ENCODE data around the gene RPL10.

RPL10 gene

GRCh38 chrX:154412468-154412867 is 14.3 kb downstream of the RPL10 start:
- DNase-seq = peak; percentile 62
- in situ Hi-C loops (cut with MboI; ENCODE audit: low pct_unique_long_range_greater_than_20kb, low sequenced_read_pairs) = no loop called here

GRCh38 chrX:154413142-154413541 is 15.0 kb downstream of the RPL10 start:
- in situ Hi-C loops (cut with MboI; ENCODE audit: low pct_unique_long_range_greater_than_20kb, low sequenced_read_pairs) = no loop called here
- DNase-seq = no peak

GRCh38 chrX:154417157-154417556 is 19.0 kb downstream of the RPL10 start:
- DNase-seq = peak; percentile 58
- in situ Hi-C loops (cut with MboI; ENCODE audit: low pct_unique_long_range_greater_than_20kb, low sequenced_read_pairs) = no loop called here

GRCh38 chrX:154419189-154419588 is 21.0 kb downstream of the RPL10 start:
- no peak for DNase-seq
- in situ Hi-C loops (cut with MboI; ENCODE audit: low pct_unique_long_range_greater_than_20kb, low sequenced_read_pairs) = no loop called here

- no peak for DNase-seq
- in situ Hi-C loops (cut with MboI; ENCODE audit: low pct_unique_long_range_greater_than_20kb, low sequenced_read_pairs) = no loop called here
Observed at GRCh38 chrX:154419688-154420401, 21.7 kb downstream of the RPL10 start.

GRCh38 chrX:154420402-154420756 is 22.2 kb downstream of the RPL10 start:
- in situ Hi-C loops (cut with MboI; ENCODE audit: low pct_unique_long_range_greater_than_20kb, low sequenced_read_pairs) = no loop called here

GRCh38 chrX:154426916-154427770 is 29.0 kb downstream of the RPL10 start:
- in situ Hi-C loops (cut with MboI; ENCODE audit: low pct_unique_long_range_greater_than_20kb, low sequenced_read_pairs) = no loop called here

More at GRCh38 chrX:154420402-154420756, 22.2 kb downstream of the RPL10 start:
- DNase-seq = no peak

GRCh38 chrX:154428176-154429171 is 30.3 kb downstream of the RPL10 start, which contains the start of gene ATP6AP1:
Gene ATP6AP1, plus strand, starts transcription at chrX:154428677. Its CDS starts 16 bp downstream, at chrX:154428693.
- DNase-seq = peak; percentile 96
- in situ Hi-C loops (cut with MboI; ENCODE audit: low pct_unique_long_range_greater_than_20kb, low sequenced_read_pairs) = no loop called here

More at GRCh38 chrX:154426916-154427770, 29.0 kb downstream of the RPL10 start:
- no peak for DNase-seq

GRCh38 chrX:154429711-154430110 is 31.5 kb downstream of the RPL10 start:
- no peak for DNase-seq
- in situ Hi-C loops (cut with MboI; ENCODE audit: low pct_unique_long_range_greater_than_20kb, low sequenced_read_pairs) = no loop called here

- DNase-seq = no peak
- in situ Hi-C loops (cut with MboI; ENCODE audit: low pct_unique_long_range_greater_than_20kb, low sequenced_read_pairs) = no loop called here
Observed at GRCh38 chrX:154430479-154430878, 32.3 kb downstream of the RPL10 start.

GRCh38 chrX:154430916-154431315 is 32.7 kb downstream of the RPL10 start:
- in situ Hi-C loops (cut with MboI; ENCODE audit: low pct_unique_long_range_greater_than_20kb, low sequenced_read_pairs) = no loop called here
- DNase-seq = no peak

- peak; percentile 77 for DNase-seq
- in situ Hi-C loops (cut with MboI; ENCODE audit: low pct_unique_long_range_greater_than_20kb, low sequenced_read_pairs) = no loop called here
Observed at GRCh38 chrX:154431341-154431740, 33.2 kb downstream of the RPL10 start.

GRCh38 chrX:154432210-154432609 is 34.0 kb downstream of the RPL10 start:
- no peak for DNase-seq
- in situ Hi-C loops (cut with MboI; ENCODE audit: low pct_unique_long_range_greater_than_20kb, low sequenced_read_pairs) = no loop called here

- in situ Hi-C loops (cut with MboI; ENCODE audit: low pct_unique_long_range_greater_than_20kb, low sequenced_read_pairs) = no loop called here
- DNase-seq = no peak
Observed at GRCh38 chrX:154433605-154434004, 35.4 kb downstream of the RPL10 start.

GRCh38 chrX:154434394-154435168 is 36.4 kb downstream of the RPL10 start:
- DNase-seq = no peak
- in situ Hi-C loops (cut with MboI; ENCODE audit: low pct_unique_long_range_greater_than_20kb, low sequenced_read_pairs) = no loop called here

- in situ Hi-C loops (cut with MboI; ENCODE audit: low pct_unique_long_range_greater_than_20kb, low sequenced_read_pairs) = no loop called here
- no peak for DNase-seq
Observed at GRCh38 chrX:154435171-154435733, 37.1 kb downstream of the RPL10 start.

GRCh38 chrX:154436374-154436982 is 38.3 kb downstream of the RPL10 start:
- DNase-seq = no peak
- in situ Hi-C loops (cut with MboI; ENCODE audit: low pct_unique_long_range_greater_than_20kb, low sequenced_read_pairs) = no loop called here
